HG02759 (cell line): Measurements from ENCODE around the gene SPATA31D4.

ENCODE experiments used
- ATAC-seq: cut with Tn5 transposase; IDR thresholded peaks from one replicate; pipeline ENCODE4 v1.9.1; 2021; ENCODE audit warnings: mild to moderate bottlenecking, moderate library complexity; ENCODE audit not compliant: unreplicated experiment

The SPATA31D4 gene

GRCh38 chr9:81964218-81965171, 36.3 kb downstream of the SPATA31D4 start:
- peak; percentile 52 for ATAC-seq

DNA sequence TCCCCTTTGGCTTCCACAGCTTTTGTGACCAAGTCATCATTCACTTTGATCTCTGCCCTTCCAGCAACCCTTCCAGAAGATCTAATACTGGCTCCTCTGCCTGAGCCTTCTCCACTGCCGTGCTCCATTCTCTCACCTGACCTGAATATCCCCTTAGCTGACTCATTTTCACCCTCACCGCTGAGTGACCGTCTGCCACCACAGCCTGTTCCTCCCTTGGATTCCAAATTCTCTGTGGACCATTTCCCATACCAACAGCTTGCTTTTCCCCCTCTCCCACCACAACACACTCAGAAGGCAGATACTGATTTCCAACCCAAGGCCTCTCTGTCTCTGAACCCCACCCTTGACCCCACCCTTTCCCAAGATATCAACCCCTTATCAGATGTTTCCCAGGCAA, 39.8 kb downstream of the SPATA31D4 start:
- ATAC-seq: no peak

DNA sequence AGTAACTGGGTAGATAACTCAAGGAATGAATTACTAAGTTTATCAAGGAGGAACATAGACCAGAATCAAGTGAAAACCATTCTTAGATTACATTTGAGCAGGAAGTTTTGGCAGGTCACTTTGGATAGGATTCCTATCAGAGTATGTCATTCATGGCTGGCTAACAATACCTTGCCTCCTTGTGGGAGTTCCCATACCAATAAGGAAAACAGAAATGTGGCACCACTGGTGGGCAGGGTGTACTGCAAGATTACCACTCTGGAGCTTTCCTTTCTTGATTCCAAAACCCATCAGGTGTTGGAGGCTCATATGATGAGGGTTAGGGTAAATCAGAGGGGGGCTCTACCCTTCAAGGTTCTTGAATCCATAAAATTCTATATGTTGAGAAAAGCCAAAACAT, 41.7 kb downstream of the SPATA31D4 start:
- ATAC-seq: no peak

DNA sequence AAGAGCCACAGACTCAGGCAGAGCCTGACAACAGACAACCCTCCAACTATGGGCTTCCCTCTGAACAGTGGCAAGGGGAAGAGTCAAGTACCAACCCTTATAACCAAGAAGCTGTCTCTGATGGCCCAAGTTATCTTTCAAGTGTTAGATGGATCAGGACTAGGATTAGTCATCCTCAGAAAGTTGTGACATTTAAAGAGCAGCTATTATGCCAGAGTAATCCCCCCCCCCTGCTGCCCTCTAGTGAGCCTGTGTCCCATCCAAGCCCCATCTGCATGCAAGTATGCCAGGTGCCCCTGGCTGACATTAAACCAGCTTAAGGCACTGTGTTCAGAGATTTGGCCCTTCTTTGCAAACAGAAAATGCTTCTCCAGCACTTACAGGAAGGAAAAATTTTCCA, 43.5 kb downstream of the SPATA31D4 start:
- ATAC-seq: no peak

DNA sequence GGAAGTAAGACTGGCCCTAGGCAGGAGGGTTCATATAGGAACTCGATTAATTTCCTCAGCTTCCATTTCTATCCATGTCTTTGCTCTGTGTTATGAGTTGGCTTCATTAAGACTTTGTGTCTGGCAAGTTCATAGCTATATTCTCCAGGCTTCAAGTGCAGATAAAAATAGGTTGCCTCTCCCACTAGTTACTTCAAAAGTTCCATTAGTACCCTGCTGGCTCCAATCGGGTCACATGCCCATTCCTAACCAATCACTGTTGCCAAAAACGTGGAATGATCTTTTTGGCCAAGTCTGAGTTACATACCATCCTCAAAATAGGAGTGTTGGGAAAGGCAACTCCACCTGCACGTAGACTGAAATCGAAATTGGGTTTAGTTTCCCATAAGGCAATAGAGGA, 46.5 kb downstream of the SPATA31D4 start:
- ATAC-seq: no peak

DNA sequence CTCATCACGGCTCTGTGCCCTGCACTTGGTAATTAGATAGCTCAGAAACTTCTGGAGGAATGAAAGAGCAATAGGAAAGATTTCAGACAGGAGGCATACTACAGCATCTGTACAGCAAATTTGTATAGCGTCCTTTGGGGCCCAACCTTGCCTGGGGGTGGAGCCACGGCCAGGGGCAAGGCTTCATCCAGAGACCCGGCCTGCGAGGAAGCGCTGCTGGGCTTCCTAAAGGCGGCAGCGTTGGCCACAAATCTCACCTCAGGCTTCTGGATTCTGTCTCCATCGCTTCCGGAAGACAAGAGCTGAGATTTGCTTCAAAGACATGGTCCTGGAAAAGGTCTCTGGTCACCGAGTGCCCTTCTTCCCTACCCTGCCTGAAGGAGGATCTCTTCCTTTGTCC, 48.1 kb downstream of the SPATA31D4 start:
- ATAC-seq: no peak

DNA sequence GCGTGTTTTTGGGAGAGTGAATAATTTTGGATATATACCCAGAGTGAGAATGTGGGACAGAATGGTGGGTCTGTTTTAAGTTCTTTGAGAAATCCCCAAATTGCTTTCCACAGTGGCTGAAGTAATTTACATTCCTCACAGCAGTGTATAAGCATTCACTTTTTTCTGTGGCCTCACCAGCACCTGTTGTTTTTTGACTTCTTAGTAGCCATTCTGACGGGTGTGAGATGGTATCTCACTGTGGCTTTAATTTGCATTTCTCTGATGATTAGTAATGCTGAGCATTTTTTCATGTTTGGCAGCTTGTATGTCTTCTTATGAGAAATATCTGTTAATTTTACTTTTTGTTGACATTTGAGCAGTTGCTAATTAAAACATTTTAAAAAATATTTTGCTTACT, 51.0 kb downstream of the SPATA31D4 start:
- ATAC-seq: no peak

- ATAC-seq: no peak
Observed at GRCh38 chr9:81980568-81980967, 52.3 kb downstream of the SPATA31D4 start.

GRCh38 chr9:81981883-81982282, 53.7 kb downstream of the SPATA31D4 start:
- no peak for ATAC-seq
